Natural killer cell treated with Interleukin-12 subunit alpha and Interleukin-12 subunit beta and Interleukin-15 and Interleukin-18, amount 100 ng/mL, for 72 hours (primary cell): ENCODE results near the gene NPSR1. TPM values are rescaled to one million over a fixed set of nuclear protein-coding genes. Genes with fewer than 3 reads are reported as not detected.
A peak's percentile ranks its signal among the peaks of the same experiment; 100 is the strongest.

Source experiments
- ATAC-seq, 2 donors: fragments of 150-1000 bp; cut with Tn5 transposase in 1 of 2; sonication (Bioruptor Pico), chemical (Tn5 transposase) in 1 of 2; 2 replicates each; pipeline ENCODE4 v1.10.0; 2021
- DNase-seq: peaks from one replicate; pipeline ENCODE4 v3.0.0; 2022; ENCODE audit warnings: low spot score
- H3K27ac Mint-ChIP-seq, 2 donors: 1 replicate in 1 of 2; 2 replicates in 1 of 2; pipeline ENCODE4 v1.8.0; 2022; ENCODE audit warnings: mixed read lengths in 2 of 2, mild to moderate bottlenecking in 1 of 2, moderate library complexity in 1 of 2
- H3K27me3 Mint-ChIP-seq, 2 donors: 1 replicate in 1 of 2; 2 replicates in 1 of 2; pipeline ENCODE4 v1.8.0; 2022; ENCODE audit warnings: mixed read lengths in 2 of 2
- H3K36me3 Mint-ChIP-seq: one replicate; pipeline ENCODE4 v1.8.0; 2022; ENCODE audit warnings: mixed read lengths
- H3K4me1 Mint-ChIP-seq, 2 donors: 1 replicate in 1 of 2; 2 replicates in 1 of 2; pipeline ENCODE4 v1.8.0; 2022; ENCODE audit warnings: low read depth in 2 of 2, mixed read lengths in 2 of 2, mild to moderate bottlenecking in 1 of 2
- H3K4me3 Mint-ChIP-seq: one replicate; pipeline ENCODE4 v1.8.0; 2022; ENCODE audit warnings: mixed read lengths
- H3K9me3 Mint-ChIP-seq: 2 replicates; pipeline ENCODE4 v1.8.0; 2022; ENCODE audit warnings: mixed read lengths
- total RNA-seq, 2 donors: library from RNA; stranded (reverse); gene quantifications; one replicate each; pipeline ENCODE4 v1.2.3, GENCODE V29; 2022

The NPSR1 gene
- total RNA-seq, 2 donors from 2014 or later: not detected

DNA sequence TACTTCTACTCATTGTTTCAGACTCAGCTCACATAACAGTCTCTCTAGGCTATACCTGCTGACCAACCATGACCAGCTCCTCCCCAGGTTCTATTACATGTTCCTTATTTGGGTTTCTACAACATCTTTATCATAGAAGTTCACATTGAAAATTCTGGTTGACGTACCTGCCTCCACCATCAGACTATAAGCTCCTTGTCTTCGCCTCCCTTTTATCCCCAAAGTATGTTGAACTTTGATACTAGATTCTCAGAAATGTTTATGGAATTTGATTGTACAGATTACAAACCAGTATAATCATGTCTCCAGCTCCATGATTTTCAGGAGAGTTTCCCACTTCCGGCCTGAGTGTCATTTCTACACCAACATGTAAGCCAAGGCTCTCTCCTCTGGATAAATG is 15.0 kb downstream of the NPSR1 start:
- Mint-ChIP-seq H3K4me1 (no peaks in the 10 kb centered on the region), H3K27ac (no peak overlapping the region), H3K36me3 (no peaks in the 10 kb centered on the region), H3K27me3 (peaks cover 0 to 3% of the 10 kb centered on the region in 2 donors), H3K4me3 (no peak overlapping the region), H3K9me3 (no peaks in the 10 kb centered on the region)
- ATAC-seq: no peak
- no peak for DNase-seq

DNA sequence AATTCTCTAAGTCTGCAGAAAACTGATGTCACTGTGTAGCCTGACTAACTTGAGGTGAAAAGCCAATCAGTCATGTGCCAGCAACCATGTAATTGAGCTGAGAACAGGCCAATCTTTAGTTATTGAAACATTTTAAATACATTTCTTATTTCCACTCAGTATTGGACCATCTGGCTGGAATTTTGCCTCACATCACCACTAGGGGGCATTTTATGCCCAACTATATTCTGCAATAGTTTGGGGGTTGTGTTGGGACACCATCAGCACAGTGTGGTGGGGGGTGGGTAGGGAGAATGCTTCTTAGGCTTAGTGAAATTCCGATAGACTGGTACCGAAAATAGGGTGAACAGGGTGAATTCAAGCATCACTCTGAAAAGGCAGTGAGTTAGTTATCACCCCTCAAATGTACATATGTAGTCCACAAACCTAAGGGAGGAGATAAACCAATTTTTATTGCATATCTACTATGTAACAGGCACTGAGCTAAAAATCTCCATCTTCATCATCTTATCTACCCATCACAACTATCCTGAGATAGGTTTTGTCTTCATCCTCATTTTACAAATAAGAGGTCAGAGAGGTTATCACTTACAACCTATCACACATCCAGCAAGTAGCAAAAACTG is 17.8 kb downstream of the NPSR1 start:
- ATAC-seq (peak in 1 of 2 donors; percentile 31), DNase-seq (no peak)
- no peaks in the 10 kb centered on the region for H3K4me1 Mint-ChIP-seq
- no peak overlapping the region for H3K27ac Mint-ChIP-seq
- H3K4me3 Mint-ChIP-seq: no peak overlapping the region
- no peaks in the 10 kb centered on the region for H3K9me3 Mint-ChIP-seq
- no peaks in the 10 kb centered on the region for H3K36me3 Mint-ChIP-seq
- no peaks in the 10 kb centered on the region for H3K27me3 Mint-ChIP-seq

DNA sequence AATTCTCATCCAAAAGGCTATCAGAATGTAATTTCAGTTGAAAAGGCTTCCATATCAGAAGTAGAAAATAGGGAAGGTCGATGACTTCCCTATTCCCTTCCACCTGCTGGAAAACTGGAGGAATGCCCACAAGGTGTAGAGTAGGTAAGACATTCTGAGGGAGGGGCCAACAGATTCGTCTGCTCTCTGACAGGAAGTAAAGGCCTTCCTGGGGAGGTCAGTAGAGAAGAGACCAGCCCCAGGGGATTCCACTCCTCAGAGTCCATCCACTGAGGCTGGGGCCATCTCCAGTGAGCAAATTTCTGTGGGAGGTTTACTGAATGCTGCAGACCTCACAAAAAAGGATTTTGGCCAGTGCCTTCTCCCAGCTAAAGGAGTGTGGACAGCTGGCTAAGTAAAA is 19.5 kb downstream of the NPSR1 start:
- H3K4me3 Mint-ChIP-seq: no peak overlapping the region
- no peaks in the 10 kb centered on the region for H3K36me3 Mint-ChIP-seq
- ATAC-seq: peak in 1 of 2 donors; percentile 30

DNA sequence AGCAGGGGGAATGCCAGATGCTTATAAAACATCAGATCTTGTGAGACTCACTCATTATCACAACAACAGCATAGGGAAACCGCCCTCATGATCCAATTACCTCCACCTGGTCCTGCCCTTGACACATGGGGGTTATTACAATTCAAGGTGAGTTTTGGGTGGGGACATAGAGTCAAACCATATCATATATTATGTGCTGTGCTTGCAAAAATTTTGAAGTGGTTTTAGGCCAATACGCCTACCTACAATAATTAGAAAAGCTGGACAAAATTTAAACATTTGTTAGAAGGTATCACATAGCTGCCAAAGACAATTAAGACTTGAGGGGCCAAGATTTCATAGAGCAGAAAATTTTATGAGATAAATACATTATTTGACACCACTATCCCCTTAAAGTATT is 29.5 kb downstream of the NPSR1 start:
- no peak for DNase-seq
- H3K4me3 Mint-ChIP-seq: no peak overlapping the region
- no peaks in the 10 kb centered on the region for H3K9me3 Mint-ChIP-seq

More for the DNA sequence above, 19.5 kb downstream of the NPSR1 start:
- Mint-ChIP-seq H3K9me3 (no peaks in the 10 kb centered on the region), H3K4me1 (no peaks in the 10 kb centered on the region), H3K27ac (no peak overlapping the region), H3K27me3 (no peaks in the 10 kb centered on the region)
- DNase-seq: no peak

DNA sequence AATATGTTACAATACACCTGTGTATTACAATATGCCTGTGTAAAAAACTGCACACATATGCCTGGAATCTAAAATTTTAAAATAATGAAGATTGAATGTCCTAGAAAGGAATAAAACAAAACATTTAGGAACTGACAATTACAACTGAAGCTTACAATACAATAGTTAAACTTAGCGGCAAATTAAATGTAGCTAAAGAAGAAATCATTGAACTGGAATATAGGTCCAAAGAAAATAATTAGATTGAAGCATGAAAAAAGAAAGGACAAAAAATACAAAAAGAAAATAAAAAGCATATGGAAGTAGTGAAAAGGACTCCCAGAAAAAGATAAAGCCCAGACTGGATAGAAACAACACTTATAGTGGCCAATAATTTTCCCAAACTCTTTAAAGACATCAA is 38.4 kb downstream of the NPSR1 start:
- Mint-ChIP-seq H3K4me3 (no peak overlapping the region), H3K36me3 (peaks cover 23% of the 10 kb centered on the region), H3K4me1 (no peaks in the 10 kb centered on the region), H3K27me3 (peaks cover 25 to 39% of the 10 kb centered on the region in 2 donors), H3K9me3 (peaks cover 14% of the 10 kb centered on the region), H3K27ac (no peak overlapping the region)
- DNase-seq (no peak), ATAC-seq (no peak)

More for the DNA sequence above, 29.5 kb downstream of the NPSR1 start:
- H3K27me3 Mint-ChIP-seq: peaks cover 18 to 33% of the 10 kb centered on the region in 2 donors
- no peaks in the 10 kb centered on the region for H3K36me3 Mint-ChIP-seq
- H3K27ac Mint-ChIP-seq: no peak overlapping the region
- H3K4me1 Mint-ChIP-seq: no peaks in the 10 kb centered on the region
- no peak for ATAC-seq

DNA sequence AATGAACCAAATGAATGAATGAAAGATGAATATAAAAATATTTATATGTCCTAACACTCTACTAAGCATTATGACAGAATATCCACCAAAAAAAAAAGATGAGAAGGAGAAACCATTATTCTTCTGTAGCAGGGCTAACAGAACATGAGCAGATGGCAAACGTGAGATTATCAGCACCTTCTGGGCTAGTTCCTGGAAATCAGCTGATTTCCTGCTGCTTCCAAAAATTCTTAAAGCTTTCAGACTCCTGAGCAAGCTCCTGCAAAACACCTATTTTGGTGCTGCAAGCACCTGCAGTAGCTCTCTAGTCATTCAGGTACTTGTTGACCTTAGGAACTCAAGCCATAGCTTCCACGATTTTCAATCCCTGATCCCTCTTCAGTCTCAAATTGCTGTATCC is 51.8 kb downstream of the NPSR1 start:
- no peak overlapping the region for H3K27ac Mint-ChIP-seq
- H3K27me3 Mint-ChIP-seq: peaks cover 17 to 30% of the 10 kb centered on the region in 2 donors
- H3K9me3 Mint-ChIP-seq: no peaks in the 10 kb centered on the region
- no peak for DNase-seq
- no peaks in the 10 kb centered on the region for H3K4me1 Mint-ChIP-seq
- ATAC-seq: no peak
- H3K36me3 Mint-ChIP-seq: no peaks in the 10 kb centered on the region
- H3K4me3 Mint-ChIP-seq: no peak overlapping the region

DNA sequence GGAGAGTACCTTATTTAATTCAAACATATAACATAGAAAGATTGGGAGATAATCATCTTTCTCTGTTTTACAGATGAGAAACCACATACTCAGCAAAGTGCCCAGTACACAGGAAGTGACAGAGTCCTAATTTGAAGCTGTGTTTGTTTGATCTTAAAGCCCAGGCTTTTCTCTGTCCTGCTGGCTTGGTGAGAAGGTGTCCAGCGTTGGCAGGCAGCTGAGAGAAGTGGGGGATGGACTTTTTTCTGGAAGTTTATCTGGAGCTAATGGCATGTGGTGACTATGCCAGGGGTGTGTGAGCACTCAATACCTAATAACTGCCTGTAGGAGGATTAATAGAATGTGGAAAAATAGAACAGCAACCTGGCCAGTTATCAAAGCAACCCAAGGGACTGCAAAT is 60.8 kb downstream of the NPSR1 start:
- no peak for DNase-seq
- Mint-ChIP-seq H3K27me3 (peaks cover 0 to 2% of the 10 kb centered on the region in 2 donors), H3K9me3 (no peaks in the 10 kb centered on the region), H3K4me3 (peak overlapping the region; percentile 8), H3K4me1 (peaks cover 22 to 25% of the 10 kb centered on the region in 2 donors), H3K27ac (peak overlapping the region in 1 of 2 donors; percentile 50), H3K36me3 (no peaks in the 10 kb centered on the region)
- peak; percentile 66 to 67 for ATAC-seq

DNA sequence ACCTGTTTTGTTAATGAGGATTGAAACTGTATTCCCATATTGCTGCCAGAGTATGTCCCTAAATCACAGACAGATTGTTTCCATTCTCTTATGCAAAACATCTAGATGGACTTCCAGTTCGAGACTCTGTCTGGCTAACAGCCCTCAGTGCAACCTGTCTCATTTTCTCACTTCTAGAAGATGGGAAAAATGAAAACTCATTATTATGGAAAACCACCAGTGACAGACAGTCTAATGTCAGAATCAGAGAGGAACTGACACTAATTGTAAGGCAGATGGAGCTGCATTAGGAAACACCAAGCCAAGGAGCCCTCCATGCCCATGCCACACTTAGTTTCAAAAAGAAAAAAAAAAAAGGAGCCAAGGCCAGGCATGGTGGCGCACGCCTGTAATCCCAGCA is 61.6 kb downstream of the NPSR1 start:
- no peaks in the 10 kb centered on the region for H3K9me3 Mint-ChIP-seq
- no peaks in the 10 kb centered on the region for H3K36me3 Mint-ChIP-seq

DNA sequence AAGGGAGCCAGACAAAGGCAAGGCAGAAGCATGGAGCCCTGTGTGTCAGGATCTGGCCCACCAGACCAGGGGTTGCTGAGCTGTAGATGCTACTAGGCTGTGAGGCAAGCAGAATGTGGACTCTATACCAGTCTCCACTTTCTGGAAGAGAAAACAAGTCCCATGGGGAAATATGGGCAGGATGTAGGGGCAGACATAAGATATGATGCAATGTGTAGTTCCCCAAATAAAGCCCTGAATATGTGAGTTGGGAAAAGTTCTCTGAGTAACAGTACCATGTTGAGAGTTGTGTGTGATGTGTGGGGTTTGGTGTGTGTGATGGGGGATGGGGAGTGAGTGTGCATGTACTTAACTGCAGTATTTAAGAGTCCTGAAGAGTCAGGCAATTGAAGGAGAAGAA is 62.3 kb downstream of the NPSR1 start:
- no peaks in the 10 kb centered on the region for H3K9me3 Mint-ChIP-seq
- H3K27me3 Mint-ChIP-seq: peaks cover 0 to 2% of the 10 kb centered on the region in 2 donors
- ATAC-seq (no peak), DNase-seq (no peak)
- peaks cover 32 to 36% of the 10 kb centered on the region in 2 donors for H3K4me1 Mint-ChIP-seq
- no peaks in the 10 kb centered on the region for H3K36me3 Mint-ChIP-seq
- no peak overlapping the region for H3K4me3 Mint-ChIP-seq
- H3K27ac Mint-ChIP-seq: peak overlapping the region in 1 of 2 donors; percentile 14

More for the DNA sequence above, 61.6 kb downstream of the NPSR1 start:
- DNase-seq (no peak), ATAC-seq (no peak)
- Mint-ChIP-seq H3K27ac (no peak overlapping the region), H3K4me3 (no peak overlapping the region), H3K27me3 (peaks cover 0 to 2% of the 10 kb centered on the region in 2 donors), H3K4me1 (peaks cover 30 to 32% of the 10 kb centered on the region in 2 donors)

DNA sequence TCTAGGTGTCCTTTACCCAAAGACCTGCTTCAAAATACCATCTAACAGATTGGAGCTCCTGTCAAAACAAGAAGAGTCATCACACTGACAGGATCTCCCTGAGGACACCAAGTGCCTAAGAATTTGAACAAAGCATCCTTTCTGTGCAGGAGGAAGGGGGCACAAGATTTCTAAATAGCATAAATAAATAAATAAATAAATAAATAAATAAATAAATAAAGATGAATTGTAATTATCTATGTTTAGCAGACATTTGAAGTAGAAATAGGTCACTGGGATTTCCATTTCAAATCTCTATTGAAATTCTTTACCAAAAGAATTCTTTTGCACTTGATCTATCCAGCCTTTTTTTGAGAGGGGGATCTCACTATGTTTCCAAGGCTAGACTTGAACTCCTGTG is 65.3 kb downstream of the NPSR1 start:
- ATAC-seq: no peak
- Mint-ChIP-seq H3K9me3 (no peaks in the 10 kb centered on the region), H3K27me3 (no peaks in the 10 kb centered on the region), H3K27ac (no peak overlapping the region), H3K4me3 (no peak overlapping the region), H3K36me3 (no peaks in the 10 kb centered on the region), H3K4me1 (peaks cover 29 to 37% of the 10 kb centered on the region in 2 donors)
- DNase-seq: no peak

DNA sequence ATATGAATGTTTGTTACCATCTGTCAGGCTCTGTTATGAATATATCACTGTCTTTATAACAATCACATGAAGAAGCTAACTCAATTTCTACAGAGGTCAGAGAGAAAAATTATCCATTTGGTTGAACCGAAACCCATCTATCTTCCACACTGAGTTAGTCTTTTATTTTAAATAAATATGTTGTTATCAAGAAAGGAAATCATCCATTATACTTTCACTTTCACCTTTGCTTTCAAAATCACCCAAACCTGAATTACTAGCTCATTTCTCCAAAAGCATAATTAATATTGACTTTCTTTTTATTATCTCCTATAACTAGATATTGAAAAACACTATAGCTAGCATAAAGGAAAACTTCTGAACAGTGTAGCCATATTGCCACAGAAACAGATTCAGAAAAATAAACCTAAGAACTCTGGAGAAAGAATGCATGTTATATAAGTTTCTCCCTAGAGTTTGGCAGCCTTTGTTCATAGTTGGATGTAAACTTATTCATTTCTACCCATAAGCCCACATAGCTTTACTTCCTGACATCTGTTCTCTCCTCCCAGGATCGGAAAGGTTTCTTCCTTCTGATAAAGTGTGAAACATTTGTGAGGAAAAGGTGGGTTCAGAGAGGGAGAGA is 66.0 kb downstream of the NPSR1 start:
- H3K9me3 Mint-ChIP-seq: no peaks in the 10 kb centered on the region

DNA sequence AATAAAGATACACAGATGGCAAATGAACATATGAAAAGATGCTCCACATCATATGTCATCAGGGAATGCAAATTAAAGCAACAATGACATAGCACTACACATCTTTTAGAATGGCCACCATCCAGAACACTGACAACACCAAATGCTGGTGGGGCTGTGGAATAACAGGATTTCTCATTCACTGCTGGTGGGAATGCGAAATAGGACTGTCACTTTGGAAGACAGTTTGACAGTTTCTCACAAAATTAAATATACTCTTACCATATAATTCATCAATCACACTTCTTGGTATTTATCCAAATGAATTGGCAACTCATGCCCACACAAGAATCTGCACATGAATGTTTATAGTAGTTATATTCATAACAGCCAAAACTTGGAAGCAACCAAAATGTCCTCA is 68.2 kb downstream of the NPSR1 start:
- Mint-ChIP-seq H3K4me1 (peaks cover 11 to 20% of the 10 kb centered on the region in 2 donors), H3K9me3 (no peaks in the 10 kb centered on the region), H3K27me3 (no peaks in the 10 kb centered on the region), H3K27ac (no peak overlapping the region), H3K4me3 (no peak overlapping the region), H3K36me3 (no peaks in the 10 kb centered on the region)
- ATAC-seq (no peak), DNase-seq (no peak)

More for the DNA sequence above, 66.0 kb downstream of the NPSR1 start:
- Mint-ChIP-seq H3K36me3 (no peaks in the 10 kb centered on the region), H3K4me1 (peaks cover 22 to 31% of the 10 kb centered on the region in 2 donors), H3K27ac (peak overlapping the region; percentile 34 to 78), H3K4me3 (peak overlapping the region; percentile 21), H3K27me3 (no peaks in the 10 kb centered on the region)
- no peak for DNase-seq
- ATAC-seq: no peak

DNA sequence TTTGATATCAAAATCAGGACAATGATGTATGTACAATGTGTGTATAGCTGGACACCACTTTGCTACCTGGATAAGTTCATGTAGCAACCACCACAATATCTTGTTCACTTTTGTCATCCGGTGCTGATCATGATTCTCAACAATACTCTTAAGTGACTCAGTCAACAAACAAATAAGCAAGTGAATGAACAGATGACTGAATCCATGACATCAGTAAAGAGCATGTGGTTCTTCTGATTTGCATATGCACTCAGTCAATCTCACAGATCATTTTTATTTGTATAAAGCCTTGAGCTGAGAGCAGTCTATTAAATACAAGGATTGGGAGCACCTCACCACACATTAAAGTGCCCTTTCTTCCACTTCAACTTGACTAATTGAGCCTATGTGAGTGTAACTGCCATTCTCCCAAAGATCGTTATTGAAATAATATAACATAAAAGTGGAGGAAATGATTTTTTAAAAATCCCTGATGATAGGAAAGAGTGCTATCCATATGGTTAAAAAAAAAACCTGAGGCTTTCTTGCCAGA is 69.5 kb downstream of the NPSR1 start:
- no peaks in the 10 kb centered on the region for H3K9me3 Mint-ChIP-seq
- H3K27me3 Mint-ChIP-seq: peaks cover 0 to 3% of the 10 kb centered on the region in 2 donors
- H3K27ac Mint-ChIP-seq: no peak overlapping the region
- no peaks in the 10 kb centered on the region for H3K36me3 Mint-ChIP-seq
- DNase-seq (no peak), ATAC-seq (no peak)
- no peak overlapping the region for H3K4me3 Mint-ChIP-seq
- peaks cover 11 to 18% of the 10 kb centered on the region in 2 donors for H3K4me1 Mint-ChIP-seq

DNA sequence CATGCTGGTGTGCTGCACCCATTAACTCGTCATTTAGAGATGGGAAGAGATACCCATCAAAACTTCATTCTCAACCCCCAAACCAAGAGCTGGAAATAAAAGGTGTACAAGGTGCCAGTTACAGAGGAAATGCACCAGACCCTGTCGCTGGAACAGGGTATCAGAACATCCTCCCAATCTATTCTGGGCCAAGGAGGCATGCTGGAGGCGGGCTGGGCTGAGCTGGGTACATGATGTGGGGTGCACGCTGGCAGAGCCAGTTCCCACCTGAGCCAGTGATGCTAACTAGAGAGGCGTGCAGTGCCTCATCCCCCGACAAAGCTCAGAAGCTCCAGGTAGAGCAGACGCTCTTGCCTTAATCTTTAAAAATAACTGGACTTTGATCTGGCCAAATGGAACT is 70.1 kb downstream of the NPSR1 start:
- no peak for DNase-seq
- ATAC-seq: no peak
- Mint-ChIP-seq H3K27ac (no peak overlapping the region), H3K9me3 (no peaks in the 10 kb centered on the region), H3K4me3 (no peak overlapping the region), H3K4me1 (peaks cover 11 to 15% of the 10 kb centered on the region in 2 donors), H3K27me3 (peaks cover 0 to 3% of the 10 kb centered on the region in 2 donors), H3K36me3 (no peaks in the 10 kb centered on the region)
